Measurements from ENCODE around the gene SDHAF3. TPM values are rescaled to one million over a fixed set of nuclear protein-coding genes. Genes with fewer than 3 reads are reported as not detected.

The SDHAF3 gene
- total and polyA plus RNA-seq, 8 donors = 2.9 to 18.2 (median 6.7) TPM

DNA sequence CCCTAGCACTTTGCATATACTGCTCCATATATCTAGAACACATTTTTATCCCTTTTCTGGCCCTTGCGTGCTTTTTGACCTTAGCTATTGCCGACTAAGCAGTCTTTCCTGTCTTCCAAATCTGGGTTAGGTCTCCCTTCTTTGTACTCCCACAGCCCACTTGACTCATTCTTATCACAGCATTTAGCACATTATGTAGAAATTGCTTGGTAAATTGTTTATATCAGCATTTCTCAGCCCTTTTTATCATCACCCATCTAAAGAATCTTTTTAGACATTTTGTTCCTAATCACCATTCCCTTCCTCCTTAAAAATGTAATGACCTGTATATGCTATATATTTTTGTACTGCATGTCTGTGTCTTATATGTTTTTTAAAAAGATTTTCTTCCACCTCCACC is 101.7 kb downstream of the SDHAF3 start:
- TF ChIP-seq POLR2AphosphoS5 (IDR thresholded peaks at IDR 0.05) (no peak), EP300 (IDR thresholded peaks at IDR 0.05) (no peak), POLR2A (IDR thresholded peaks at IDR 0.05) (no peak)
- TF ChIP-seq, protein P1, sequence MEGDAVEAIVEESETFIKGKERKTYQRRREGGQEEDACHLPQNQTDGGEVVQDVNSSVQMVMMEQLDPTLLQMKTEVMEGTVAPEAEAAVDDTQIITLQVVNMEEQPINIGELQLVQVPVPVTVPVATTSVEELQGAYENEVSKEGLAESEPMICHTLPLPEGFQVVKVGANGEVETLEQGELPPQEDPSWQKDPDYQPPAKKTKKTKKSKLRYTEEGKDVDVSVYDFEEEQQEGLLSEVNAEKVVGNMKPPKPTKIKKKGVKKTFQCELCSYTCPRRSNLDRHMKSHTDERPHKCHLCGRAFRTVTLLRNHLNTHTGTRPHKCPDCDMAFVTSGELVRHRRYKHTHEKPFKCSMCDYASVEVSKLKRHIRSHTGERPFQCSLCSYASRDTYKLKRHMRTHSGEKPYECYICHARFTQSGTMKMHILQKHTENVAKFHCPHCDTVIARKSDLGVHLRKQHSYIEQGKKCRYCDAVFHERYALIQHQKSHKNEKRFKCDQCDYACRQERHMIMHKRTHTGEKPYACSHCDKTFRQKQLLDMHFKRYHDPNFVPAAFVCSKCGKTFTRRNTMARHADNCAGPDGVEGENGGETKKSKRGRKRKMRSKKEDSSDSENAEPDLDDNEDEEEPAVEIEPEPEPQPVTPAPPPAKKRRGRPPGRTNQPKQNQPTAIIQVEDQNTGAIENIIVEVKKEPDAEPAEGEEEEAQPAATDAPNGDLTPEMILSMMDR (IDR thresholded peaks at IDR 0.05) = no peak
- WGBS, 5 donors = 67 to 83% (median 80%) methylated on average over 2 of the region's 2 CpGs
- DNase-seq = no peak

DNA sequence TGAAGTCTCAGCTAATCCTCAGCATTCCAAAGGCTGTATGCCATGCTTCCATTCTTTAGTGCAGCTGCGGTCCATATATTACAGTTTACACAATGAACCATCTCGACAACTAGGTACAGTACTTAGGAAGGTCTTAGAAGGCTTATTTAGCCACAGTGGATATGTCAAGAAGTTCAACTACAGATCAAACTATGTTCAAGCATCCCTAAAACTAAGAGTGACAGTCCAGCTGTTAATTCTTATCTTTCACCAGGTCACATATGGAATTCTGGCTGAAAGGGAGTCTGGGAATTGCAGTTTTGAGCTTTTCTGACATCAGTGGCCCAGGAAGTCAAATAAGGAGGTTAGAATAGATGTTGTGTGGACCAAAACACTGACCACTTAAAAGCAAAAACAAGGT is 106.8 kb downstream of the SDHAF3 start:
- H3K9me3 ChIP-seq = no peaks in the 10 kb centered on the region
- no peak for DNase-seq
- no peak overlapping the region for H3K27ac ChIP-seq
- no peak overlapping the region for H3K4me3 ChIP-seq
- TF ChIP-seq POLR2A (IDR thresholded peaks at IDR 0.05) (no peak), POLR2AphosphoS5 (IDR thresholded peaks at IDR 0.05) (no peak)
- H3K27me3 ChIP-seq = no peaks in the 10 kb centered on the region
- no peaks in the 10 kb centered on the region for H3K4me1 ChIP-seq
- intact Hi-C loops (cut with DNase I; ENCODE audit: low total_unique reads) = no loop called here
- WGBS, 5 donors = 81 to 93% (median 90%) methylated on average over 2 of the region's 2 CpGs
- H3K36me3 ChIP-seq = no peaks in the 10 kb centered on the region

More for the DNA sequence above, 101.7 kb downstream of the SDHAF3 start:
- intact Hi-C loops (cut with DNase I; ENCODE audit: low total_unique reads) = no loop called here
- Histone ChIP-seq H3K9me3 (peaks cover 0 to 9% (median 3%) of the 10 kb centered on the region in 4 donors), H3K36me3 (no peaks in the 10 kb centered on the region), H3K4me3 (no peak overlapping the region), H3K27ac (no peak overlapping the region), H3K27me3 (peaks cover 0 to 5% (median 0%) of the 10 kb centered on the region in 3 donors), H3K4me1 (no peaks in the 10 kb centered on the region)

DNA sequence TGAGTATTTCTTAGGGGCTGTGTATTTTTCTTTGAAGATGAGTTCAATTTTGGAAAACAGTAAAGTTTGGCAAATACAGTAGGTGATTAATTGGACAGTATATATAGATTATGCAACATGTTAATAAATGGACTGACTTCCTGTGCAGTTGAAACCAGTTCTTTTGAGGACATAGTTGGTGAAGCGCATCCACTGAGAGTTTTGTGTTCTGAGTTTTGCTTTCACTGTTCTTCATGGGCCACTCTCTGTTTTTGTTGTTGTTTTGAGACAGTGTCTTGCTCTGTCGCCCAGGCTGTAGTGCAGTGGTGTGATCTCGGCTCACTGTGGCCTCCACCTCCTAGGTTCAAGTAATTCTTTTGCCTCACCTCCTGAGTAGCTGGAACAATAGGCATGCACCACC is 109.0 kb downstream of the SDHAF3 start:
- H3K36me3 ChIP-seq = no peaks in the 10 kb centered on the region
- H3K27ac ChIP-seq = no peak overlapping the region
- no peaks in the 10 kb centered on the region for H3K9me3 ChIP-seq
- no peaks in the 10 kb centered on the region for H3K4me1 ChIP-seq
- DNase-seq = no peak
- 62 to 89% (median 72%) methylated on average over 3 of the region's 3 CpGs for WGBS, 5 donors
- intact Hi-C loops (cut with DNase I; ENCODE audit: low total_unique reads) = no loop called here
- TF ChIP-seq POLR2A (IDR thresholded peaks at IDR 0.05) = no peak
- TF ChIP-seq EP300 (IDR thresholded peaks at IDR 0.05) = no peak
- no peak for TF ChIP-seq POLR2AphosphoS5 (IDR thresholded peaks at IDR 0.05)
- TF ChIP-seq, protein P1 (IDR thresholded peaks at IDR 0.05) = no peak
- H3K4me3 ChIP-seq = no peak overlapping the region
- no peaks in the 10 kb centered on the region for H3K27me3 ChIP-seq

Other genes with a start within 250 kb of the SDHAF3 start
- gene DLX6, start 112.1 kb upstream of the SDHAF3 start, total RNA-seq = not detected
- gene DLX6, start 112.1 kb upstream of the SDHAF3 start, polyA plus RNA-seq = under 1 TPM in 1 of 3 donors, not detected in 2; 0.08 TPM
- 10 to 100 TPM in 1 of 5 donors, not detected in 4; 11.7 TPM for gene DLX5, start 92.9 kb upstream of the SDHAF3 start, total RNA-seq
- under 1 TPM in 1 of 3 donors, not detected in 2; 0.23 TPM for gene DLX5, start 92.9 kb upstream of the SDHAF3 start, polyA plus RNA-seq

Data from stomach (tissue), 9 donors.